Measurements from ENCODE around the gene GABRB3.

The GABRB3 gene

DNA sequence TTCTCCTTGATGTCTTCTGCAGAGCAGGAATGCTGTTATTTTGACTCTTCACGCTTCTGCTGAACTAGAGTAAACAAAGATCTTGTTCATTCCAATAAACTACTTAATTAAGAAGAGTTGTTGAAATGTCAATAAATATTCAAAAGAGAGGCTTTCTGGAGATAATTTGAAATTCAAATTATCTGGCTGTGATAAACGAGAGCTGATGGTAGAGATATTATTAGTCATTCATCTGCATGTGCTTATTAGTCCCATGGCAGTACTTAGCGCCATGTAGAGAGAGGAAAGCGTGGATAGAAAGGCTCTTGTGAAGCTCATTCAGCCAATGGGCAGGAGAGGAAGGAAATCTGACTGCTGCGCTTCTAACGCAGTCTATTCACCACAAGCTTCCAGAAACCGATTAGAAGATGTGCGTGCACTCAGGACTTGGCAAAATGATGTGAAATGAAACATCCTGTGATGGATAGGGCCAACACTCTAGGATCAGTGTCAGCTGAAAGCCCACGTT, 251.1 kb downstream of the GABRB3 start:
- DNase-seq: no peak

DNA sequence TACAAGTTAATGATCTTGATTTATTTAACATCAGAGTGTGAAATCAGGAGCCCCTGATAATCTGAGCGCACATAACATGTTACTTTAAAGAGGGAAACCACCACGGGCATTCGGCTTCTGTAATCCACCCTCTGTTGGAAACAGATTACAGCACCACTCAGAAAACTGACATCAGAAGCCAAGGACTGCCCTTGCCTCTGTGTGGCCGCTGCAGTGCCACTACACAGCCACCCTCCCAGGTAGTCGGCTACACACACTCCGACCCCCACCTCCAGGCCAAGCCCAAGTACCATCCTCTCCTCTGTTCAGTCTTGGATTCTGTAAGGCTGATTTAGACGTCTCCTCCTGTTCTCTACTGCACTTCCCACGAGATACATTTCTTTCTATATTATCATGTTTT, 251.7 kb downstream of the GABRB3 start:
- H3K36me3 ChIP-seq: no peaks in the 10 kb centered on the region
- no peaks in the 10 kb centered on the region for H3K9me3 ChIP-seq
- no peaks in the 10 kb centered on the region for H3K27me3 ChIP-seq
- no peak overlapping the region for H3K4me3 ChIP-seq (ENCODE audit: low read depth, low read length)
- no peak for DNase-seq
- H3K4me1 ChIP-seq: no peaks in the 10 kb centered on the region
- TF ChIP-seq, protein P1, sequence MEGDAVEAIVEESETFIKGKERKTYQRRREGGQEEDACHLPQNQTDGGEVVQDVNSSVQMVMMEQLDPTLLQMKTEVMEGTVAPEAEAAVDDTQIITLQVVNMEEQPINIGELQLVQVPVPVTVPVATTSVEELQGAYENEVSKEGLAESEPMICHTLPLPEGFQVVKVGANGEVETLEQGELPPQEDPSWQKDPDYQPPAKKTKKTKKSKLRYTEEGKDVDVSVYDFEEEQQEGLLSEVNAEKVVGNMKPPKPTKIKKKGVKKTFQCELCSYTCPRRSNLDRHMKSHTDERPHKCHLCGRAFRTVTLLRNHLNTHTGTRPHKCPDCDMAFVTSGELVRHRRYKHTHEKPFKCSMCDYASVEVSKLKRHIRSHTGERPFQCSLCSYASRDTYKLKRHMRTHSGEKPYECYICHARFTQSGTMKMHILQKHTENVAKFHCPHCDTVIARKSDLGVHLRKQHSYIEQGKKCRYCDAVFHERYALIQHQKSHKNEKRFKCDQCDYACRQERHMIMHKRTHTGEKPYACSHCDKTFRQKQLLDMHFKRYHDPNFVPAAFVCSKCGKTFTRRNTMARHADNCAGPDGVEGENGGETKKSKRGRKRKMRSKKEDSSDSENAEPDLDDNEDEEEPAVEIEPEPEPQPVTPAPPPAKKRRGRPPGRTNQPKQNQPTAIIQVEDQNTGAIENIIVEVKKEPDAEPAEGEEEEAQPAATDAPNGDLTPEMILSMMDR (IDR thresholded peaks at IDR 0.05; ENCODE audit: low read depth, low read length): no peak

More for the DNA sequence above, 251.1 kb downstream of the GABRB3 start:
- no peaks in the 10 kb centered on the region for H3K27me3 ChIP-seq
- H3K4me1 ChIP-seq: no peaks in the 10 kb centered on the region
- H3K4me3 ChIP-seq (ENCODE audit: low read depth, low read length): no peak overlapping the region
- H3K9me3 ChIP-seq: no peaks in the 10 kb centered on the region
- TF ChIP-seq, protein P1 (IDR thresholded peaks at IDR 0.05; ENCODE audit: low read depth, low read length): no peak
- H3K36me3 ChIP-seq: no peaks in the 10 kb centered on the region

DNA sequence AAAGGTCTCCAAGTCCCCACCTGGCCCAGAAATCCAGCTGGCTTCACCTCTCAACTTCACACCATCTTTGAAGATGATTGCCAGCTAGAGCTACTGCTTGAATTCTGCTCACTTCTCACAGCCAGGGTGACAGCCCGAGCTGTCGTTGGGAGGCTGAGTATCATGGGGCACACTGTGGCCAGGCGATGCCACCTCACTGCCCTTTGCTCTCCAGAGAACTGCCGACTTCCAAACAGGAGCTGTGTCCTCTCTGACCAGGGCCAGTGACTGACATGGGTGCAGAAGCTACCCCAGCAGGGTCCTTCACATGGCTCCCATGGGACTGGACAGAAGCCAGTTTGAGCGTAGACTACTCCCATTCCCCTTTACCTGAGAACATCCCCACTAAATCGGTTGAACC, 254.0 kb downstream of the GABRB3 start:
- Histone ChIP-seq H3K4me3 (ENCODE audit: low read depth, low read length) (no peak overlapping the region), H3K4me1 (no peaks in the 10 kb centered on the region), H3K27me3 (no peaks in the 10 kb centered on the region), H3K36me3 (no peaks in the 10 kb centered on the region), H3K9me3 (no peaks in the 10 kb centered on the region)
- TF ChIP-seq, protein P1 (IDR thresholded peaks at IDR 0.05; ENCODE audit: low read depth, low read length): no peak
- no peak for DNase-seq

DNA sequence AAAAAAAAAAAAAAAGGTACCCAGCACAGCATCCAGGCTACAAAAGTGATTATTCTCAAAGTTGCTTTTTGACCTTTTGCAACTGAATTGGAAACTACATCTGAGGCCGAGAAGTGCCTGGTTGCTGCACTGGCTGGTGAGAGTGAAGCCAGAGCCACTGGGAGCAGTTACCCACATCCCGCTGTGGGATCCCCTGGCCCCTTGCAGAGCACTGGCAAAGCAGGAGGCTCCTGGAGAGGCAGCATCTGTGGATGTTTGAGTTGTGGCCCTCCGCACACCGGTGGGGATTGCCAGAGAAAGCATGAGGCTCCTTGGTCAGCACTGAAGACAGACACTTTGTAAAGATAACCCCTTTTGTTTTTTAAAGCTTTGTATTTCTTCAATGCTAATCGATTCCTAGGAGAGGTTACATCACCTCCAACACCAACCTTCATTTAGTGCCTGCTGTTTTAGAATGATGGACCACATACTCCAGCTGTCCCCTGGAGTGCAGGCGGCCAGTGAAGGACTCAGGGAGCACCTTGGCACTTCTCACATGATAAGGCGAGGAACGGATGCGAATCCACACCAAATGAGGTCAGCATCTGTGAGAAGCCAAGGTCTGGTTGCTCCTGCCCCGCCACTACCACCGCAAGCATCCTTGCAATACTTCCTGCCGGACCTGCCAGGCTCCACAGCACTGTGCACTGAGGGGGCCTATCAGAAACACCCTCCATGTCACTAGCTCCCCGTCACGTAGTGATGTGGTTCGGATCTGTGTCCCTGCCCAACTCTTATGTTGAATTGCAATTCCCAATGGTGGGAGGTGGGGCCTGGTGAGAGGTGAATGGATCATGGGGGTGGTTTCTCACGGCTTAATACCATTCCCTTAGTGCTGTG, 256.5 kb downstream of the GABRB3 start:
- Histone ChIP-seq H3K9me3 (no peaks in the 10 kb centered on the region), H3K4me3 (ENCODE audit: low read depth, low read length) (no peak overlapping the region), H3K36me3 (no peaks in the 10 kb centered on the region), H3K27me3 (no peaks in the 10 kb centered on the region), H3K4me1 (no peaks in the 10 kb centered on the region)
- TF ChIP-seq, protein P1 (IDR thresholded peaks at IDR 0.05; ENCODE audit: low read depth, low read length): no peak
- no peak for DNase-seq

DNA sequence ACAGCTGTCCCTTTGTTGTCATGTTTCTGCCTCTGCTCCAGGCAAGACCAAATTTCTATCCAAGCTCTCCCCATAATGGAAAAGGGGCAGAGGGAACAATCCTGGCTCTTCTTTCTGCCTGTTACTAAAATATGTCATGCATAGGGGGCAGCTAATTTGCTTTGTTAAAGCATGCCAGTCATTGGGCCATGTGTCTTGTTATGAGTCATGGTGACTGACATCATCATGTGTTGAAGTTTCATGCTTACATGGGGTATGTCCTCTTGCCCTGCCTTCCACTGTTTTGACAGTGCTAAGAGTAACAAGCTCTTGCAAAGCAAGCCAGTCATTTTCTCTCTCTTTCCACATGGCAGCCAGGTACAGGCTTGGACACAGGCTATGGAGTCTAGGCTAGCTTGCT, 268.9 kb downstream of the GABRB3 start:
- no peaks in the 10 kb centered on the region for H3K9me3 ChIP-seq
- TF ChIP-seq, protein P1 (IDR thresholded peaks at IDR 0.05; ENCODE audit: low read depth, low read length): no peak

More for the DNA sequence above, 268.9 kb downstream of the GABRB3 start:
- Histone ChIP-seq H3K4me3 (ENCODE audit: low read depth, low read length) (no peak overlapping the region), H3K36me3 (no peaks in the 10 kb centered on the region), H3K4me1 (no peaks in the 10 kb centered on the region), H3K27me3 (no peaks in the 10 kb centered on the region)
- DNase-seq: no peak

All from BE2C (cell line).